Muscle of leg (tissue), 3 donors: ENCODE measurements around the gene TARP.
"Not testable (repeated sequence)": the region's sequence is repeated elsewhere in the genome, so short reads cannot be mapped to it uniquely, and the experiment has no call there.

Experiments used
- DNase-seq: peaks from one replicate; pipeline ENCODE4 v3.0.0; 2013
- H3K27ac ChIP-seq: one replicate; pipeline ENCODE4 v1.5.1; 2013; ENCODE audit warnings: mild to moderate bottlenecking, low read length, control low read depth
- H3K27me3 ChIP-seq: one replicate; pipeline ENCODE4 v1.6.1; 2013; ENCODE audit warnings: low read length; ENCODE audit not compliant: control insufficient read depth, insufficient read depth
- H3K36me3 ChIP-seq: one replicate; pipeline ENCODE4 v1.6.1; 2013; ENCODE audit warnings: low read length; ENCODE audit not compliant: control insufficient read depth, insufficient read depth
- H3K4me1 ChIP-seq: one replicate; pipeline ENCODE4 v1.6.1; 2013; ENCODE audit warnings: low read length; ENCODE audit not compliant: control insufficient read depth, insufficient read depth
- H3K4me3 ChIP-seq: one replicate; pipeline ENCODE4 v1.5.1; 2013; ENCODE audit warnings: low read length, control low read depth
- H3K9me3 ChIP-seq: replicated peaks from 2 replicates; pipeline ENCODE4 v1.6.1; 2013; ENCODE audit warnings: low read depth, low read length; ENCODE audit not compliant: control insufficient read depth
- WGBS: methylation state at CpG from one replicate; pipeline ENCODE4 v1.1.5; 2013; ENCODE audit warnings: missing lambda C conversion rate; ENCODE audit not compliant: insufficient coverage; 5-methylcytosine and 5-hydroxymethylcytosine counted together

TARP gene

GRCh38 chr7:38265958-38266357, 7.5 kb downstream of the TARP start:
- not testable (repeated sequence) for H3K4me3 ChIP-seq, H3K27ac ChIP-seq, H3K9me3 ChIP-seq, H3K36me3 ChIP-seq, H3K4me1 ChIP-seq, DNase-seq, H3K27me3 ChIP-seq
- WGBS = no CpG with 5 or more reads among the region's 3 CpGs

GRCh38 chr7:38264602-38265001, 8.8 kb downstream of the TARP start:
- not testable (repeated sequence) for H3K27me3 ChIP-seq, H3K9me3 ChIP-seq, H3K4me3 ChIP-seq, H3K27ac ChIP-seq, H3K4me1 ChIP-seq, DNase-seq, H3K36me3 ChIP-seq
- WGBS = no CpG with 5 or more reads among the region's 1 CpG

DNA sequence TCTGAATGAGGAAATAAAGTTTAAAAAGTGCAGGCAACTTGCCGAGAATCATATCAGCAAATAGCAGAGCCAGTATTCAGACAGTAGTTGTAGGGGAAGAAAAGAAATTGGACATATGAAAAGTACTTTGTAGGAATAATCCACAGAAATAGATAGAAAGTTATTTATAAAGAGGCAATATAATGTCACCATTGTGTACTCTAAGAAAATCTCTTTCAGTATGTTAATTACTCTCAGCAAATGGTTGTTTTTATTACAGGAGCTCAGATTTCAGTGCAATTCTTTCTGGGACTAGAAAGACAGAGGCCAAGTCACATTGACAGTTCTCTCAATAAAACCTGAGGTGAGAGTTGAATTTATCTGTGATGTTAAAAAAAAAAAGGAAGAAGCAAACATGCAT, 10.2 kb downstream of the TARP start:
- H3K9me3 ChIP-seq, H3K27me3 ChIP-seq, H3K36me3 ChIP-seq, H3K27ac ChIP-seq, DNase-seq, H3K4me3 ChIP-seq, H3K4me1 ChIP-seq: not testable (repeated sequence)
- 20% methylated on average over 1 of the region's 1 CpG for WGBS

- Histone ChIP-seq H3K27ac (no peak overlapping the region), H3K4me3 (no peak overlapping the region), H3K9me3 (no peaks in the 10 kb centered on the region), H3K27me3 (no peaks in the 10 kb centered on the region), H3K4me1 (no peaks in the 10 kb centered on the region), H3K36me3 (no peaks in the 10 kb centered on the region)
- 79% methylated on average over 2 of the region's 5 CpGs for WGBS
- DNase-seq = no peak
Observed at GRCh38 chr7:38262545-38262944, 10.9 kb downstream of the TARP start.

- not testable (repeated sequence) for H3K4me1 ChIP-seq, H3K4me3 ChIP-seq, DNase-seq, H3K27ac ChIP-seq, H3K36me3 ChIP-seq, H3K9me3 ChIP-seq, H3K27me3 ChIP-seq
- WGBS = no CpG with 5 or more reads among the region's 2 CpGs
Observed at GRCh38 chr7:38262026-38262425, 11.4 kb downstream of the TARP start.

- H3K27me3 ChIP-seq, H3K27ac ChIP-seq, DNase-seq, H3K4me1 ChIP-seq, H3K36me3 ChIP-seq, H3K4me3 ChIP-seq, H3K9me3 ChIP-seq: not testable (repeated sequence)
- 96% methylated on average over 6 of the region's 12 CpGs for WGBS
Observed at GRCh38 chr7:38261601-38262000, 11.8 kb downstream of the TARP start.

DNA sequence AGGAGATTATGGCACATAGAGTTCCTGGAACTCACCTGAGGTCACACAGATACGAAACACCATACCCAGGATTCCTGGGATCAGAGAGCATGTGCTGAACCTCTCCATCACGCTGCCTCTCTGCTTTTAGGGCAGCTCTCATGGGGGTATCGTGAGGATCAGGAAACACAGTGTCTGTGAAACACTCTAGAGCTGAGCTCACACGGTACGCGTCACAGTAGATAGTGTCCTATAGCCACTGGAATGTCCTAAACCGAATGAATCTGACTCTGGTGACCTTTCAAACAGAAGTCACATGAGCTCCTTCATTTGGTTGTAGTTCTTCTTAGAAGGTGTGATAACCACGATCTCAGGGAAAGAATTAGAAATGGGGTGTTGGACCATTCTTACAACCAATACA, 14.3 kb downstream of the TARP start:
- not testable (repeated sequence) for H3K27ac ChIP-seq, H3K27me3 ChIP-seq, H3K9me3 ChIP-seq, DNase-seq, H3K4me1 ChIP-seq, H3K4me3 ChIP-seq, H3K36me3 ChIP-seq
- 96% methylated on average over 7 of the region's 8 CpGs for WGBS

DNA sequence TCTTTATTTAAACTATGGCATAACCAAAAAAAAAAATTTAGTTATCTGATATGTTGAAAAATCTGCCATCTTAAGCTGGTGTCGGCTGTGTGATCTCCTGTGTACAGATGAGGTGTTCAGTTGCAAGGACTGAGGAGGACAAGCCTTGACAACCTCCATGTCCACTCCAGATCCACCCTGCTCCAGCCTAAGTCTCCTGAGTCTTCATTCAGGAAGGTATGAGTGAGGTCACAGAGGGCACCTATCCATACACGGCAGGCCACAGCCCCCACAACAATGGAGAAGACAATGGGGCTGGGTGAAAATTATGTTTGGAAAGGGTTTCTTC, 16.1 kb downstream of the TARP start:
- Histone ChIP-seq H3K36me3 (no peaks in the 10 kb centered on the region), H3K4me1 (no peaks in the 10 kb centered on the region), H3K9me3 (no peaks in the 10 kb centered on the region), H3K27me3 (no peaks in the 10 kb centered on the region), H3K4me3 (no peak overlapping the region), H3K27ac (no peak overlapping the region)
- no peak for DNase-seq
- WGBS = no CpG with 5 or more reads among the region's 2 CpGs

DNA sequence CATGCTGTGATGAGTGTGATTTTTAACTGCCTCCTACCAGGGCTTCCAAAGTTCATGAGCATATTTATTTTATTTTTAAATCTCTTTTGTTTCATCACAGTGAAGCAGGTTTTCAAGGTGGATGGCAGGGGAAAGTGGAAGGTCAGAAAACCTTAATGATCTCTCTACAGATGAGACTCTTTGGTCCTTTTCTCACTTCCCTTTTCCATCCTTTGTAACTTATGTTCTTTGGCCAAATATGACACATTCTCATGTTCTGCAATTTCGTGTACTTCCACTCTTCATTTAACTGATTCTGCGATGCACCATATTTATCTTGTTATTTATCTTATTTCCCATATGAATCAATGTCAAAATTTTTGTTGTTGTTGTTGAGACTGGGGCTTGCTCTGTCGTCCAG, 23.6 kb downstream of the TARP start:
- DNase-seq, H3K27ac ChIP-seq, H3K4me1 ChIP-seq, H3K27me3 ChIP-seq, H3K4me3 ChIP-seq, H3K36me3 ChIP-seq, H3K9me3 ChIP-seq: not testable (repeated sequence)
- WGBS = no CpG with 5 or more reads among the region's 3 CpGs

DNA sequence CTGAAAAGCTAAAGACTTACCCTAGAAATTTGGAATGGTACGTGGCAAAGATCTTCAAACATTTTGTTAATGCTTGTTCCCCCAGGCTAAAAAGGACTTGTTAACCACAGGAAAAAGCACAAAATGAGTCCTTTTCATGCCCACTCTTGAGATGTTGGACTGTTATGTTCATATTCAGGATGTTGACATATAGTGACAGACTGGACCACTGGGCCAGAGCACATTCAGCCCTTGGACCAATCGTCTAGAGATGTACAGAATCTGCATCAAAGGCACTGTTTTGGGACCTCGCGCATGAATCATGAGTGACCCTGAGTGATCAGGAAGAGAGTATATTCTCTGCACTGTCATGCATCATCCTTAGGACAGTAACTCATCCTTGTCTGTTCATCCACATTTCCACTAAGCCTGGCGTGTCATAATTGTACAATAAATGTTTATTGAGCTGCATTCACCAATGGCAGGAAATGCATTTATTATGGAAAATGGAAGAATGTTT, 25.3 kb downstream of the TARP start:
- H3K27me3 ChIP-seq = no peaks in the 10 kb centered on the region
- H3K27ac ChIP-seq = no peak overlapping the region
- no peaks in the 10 kb centered on the region for H3K36me3 ChIP-seq
- no peaks in the 10 kb centered on the region for H3K4me1 ChIP-seq
- no peak overlapping the region for H3K4me3 ChIP-seq
- no peak for DNase-seq
- no peaks in the 10 kb centered on the region for H3K9me3 ChIP-seq
- 100% methylated on average over 1 of the region's 5 CpGs for WGBS

DNA sequence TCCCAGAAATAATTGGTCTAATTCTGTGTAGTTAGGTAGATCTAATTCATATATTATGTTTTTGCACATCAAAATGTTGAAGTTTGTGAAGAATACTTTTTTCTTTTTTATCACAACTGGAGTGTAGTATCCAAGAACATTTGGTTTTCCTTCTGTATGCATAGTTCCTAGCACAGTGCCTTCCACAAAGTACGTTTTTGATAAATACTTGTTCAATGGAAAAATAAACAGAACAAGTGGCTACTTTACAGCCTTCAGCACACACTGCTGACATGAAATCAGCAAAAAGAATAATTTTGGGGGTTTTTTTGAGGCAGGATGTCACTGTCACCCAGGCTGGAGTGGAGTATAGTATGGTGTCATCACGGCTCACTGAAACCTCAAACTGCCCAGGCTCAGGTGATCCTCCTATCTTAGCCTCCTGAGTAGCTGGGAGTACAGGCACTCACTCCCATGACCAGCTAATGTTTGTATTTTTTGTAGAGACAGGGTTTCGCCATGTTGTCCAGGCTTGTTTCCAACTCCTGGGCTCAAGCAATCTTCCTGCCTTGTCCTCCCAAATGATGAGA, 27.9 kb downstream of the TARP start:
- Histone ChIP-seq H3K4me3 (no peak overlapping the region), H3K27ac (no peak overlapping the region), H3K9me3 (no peaks in the 10 kb centered on the region), H3K4me1 (no peaks in the 10 kb centered on the region), H3K36me3 (no peaks in the 10 kb centered on the region), H3K27me3 (no peaks in the 10 kb centered on the region)
- no CpG with 5 or more reads among the region's 3 CpGs for WGBS
- DNase-seq = no peak
